Activated T-helper 1 cell treated with Interleukin-2 at 50 U/mL for 16 hours (primary cell): ENCODE data around the gene CAD.

Experiments
- DNase-seq: peaks from one replicate; pipeline ENCODE4 v3.0.0-alpha.2; 2020; ENCODE audit warnings: low read depth

CAD gene

DNA sequence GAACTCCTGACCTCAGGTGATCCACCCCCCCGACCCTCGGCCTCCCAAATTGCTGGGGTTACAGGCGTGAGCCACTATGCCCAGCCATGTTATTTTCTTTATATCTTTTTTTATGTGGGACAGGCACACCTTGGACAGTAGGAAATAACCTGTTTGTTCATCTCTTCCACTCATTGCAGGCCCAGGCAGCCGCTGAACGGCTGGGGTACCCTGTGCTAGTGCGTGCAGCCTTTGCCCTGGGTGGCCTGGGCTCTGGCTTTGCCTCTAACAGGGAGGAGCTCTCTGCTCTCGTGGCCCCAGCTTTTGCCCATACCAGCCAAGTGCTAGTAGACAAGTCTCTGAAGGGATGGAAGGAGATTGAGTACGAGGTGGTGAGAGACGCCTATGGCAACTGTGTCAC lies 8.4 kb downstream of the CAD start:
- DNase-seq = no peak

DNA sequence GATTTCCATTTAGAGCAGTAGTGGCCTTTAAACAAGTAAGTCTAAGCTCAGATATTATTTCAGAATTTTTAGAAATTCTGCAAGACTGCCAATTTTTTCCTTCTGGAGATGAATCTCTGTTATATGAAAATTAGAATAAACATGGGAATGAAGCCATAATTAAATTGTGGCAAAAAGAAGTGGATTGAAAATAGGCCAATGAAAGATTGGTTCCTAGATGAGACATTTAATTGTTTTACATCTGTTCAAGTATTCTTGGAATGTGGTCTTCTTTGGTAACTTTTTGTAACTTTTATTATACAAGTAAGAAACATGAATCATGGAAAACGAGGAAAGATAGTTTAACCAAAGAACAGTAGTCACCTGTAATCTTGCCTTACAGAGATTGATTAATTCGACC lies 10.3 kb downstream of the CAD start:
- DNase-seq = no peak

GRCh38 chr2:27231921-27232320 lies 14.8 kb downstream of the CAD start:
- DNase-seq = no peak

DNA sequence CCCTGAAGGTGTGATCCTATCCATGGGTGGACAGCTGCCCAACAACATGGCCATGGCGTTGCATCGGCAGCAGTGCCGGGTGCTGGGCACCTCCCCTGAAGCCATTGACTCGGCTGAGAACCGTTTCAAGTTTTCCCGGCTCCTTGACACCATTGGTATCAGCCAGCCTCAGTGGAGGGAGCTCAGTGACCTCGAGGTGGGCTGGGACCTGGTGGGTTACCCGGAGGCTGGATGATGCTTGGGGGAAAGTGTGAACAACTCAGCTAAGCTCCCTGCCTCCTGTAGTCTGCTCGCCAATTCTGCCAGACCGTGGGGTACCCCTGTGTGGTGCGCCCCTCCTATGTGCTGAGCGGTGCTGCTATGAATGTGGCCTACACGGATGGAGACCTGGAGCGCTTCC lies 16.2 kb downstream of the CAD start:
- no peak for DNase-seq

GRCh38 chr2:27236136-27236535 lies 19.0 kb downstream of the CAD start:
- no peak for DNase-seq

DNA sequence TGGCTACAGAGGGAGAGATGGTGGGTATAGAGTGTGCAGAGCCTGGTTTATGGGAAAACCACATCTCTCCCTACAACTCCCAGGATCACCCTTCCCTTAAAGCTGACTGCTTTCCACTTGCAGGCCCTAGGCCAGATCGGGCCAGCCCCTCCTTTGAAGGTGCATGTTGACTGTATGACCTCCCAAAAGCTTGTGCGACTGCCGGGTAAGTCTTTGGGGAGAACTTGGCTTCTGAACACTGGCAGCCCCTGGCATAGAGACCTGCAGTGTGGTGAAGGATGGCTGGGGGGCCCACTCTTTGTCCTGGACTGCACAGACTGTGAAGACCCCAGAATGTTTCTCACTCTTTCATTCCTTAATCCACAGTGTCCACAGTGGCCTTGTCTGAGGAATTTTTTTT lies 19.5 kb downstream of the CAD start:
- no peak for DNase-seq

GRCh38 chr2:27237341-27237945 lies 20.3 kb downstream of the CAD start:
- no peak for DNase-seq

GRCh38 chr2:27238976-27239375 lies 21.8 kb downstream of the CAD start:
- DNase-seq = no peak

- no peak for DNase-seq
These were observed 23.2 kb downstream of the CAD start for GRCh38 chr2:27240406-27240805.

DNA sequence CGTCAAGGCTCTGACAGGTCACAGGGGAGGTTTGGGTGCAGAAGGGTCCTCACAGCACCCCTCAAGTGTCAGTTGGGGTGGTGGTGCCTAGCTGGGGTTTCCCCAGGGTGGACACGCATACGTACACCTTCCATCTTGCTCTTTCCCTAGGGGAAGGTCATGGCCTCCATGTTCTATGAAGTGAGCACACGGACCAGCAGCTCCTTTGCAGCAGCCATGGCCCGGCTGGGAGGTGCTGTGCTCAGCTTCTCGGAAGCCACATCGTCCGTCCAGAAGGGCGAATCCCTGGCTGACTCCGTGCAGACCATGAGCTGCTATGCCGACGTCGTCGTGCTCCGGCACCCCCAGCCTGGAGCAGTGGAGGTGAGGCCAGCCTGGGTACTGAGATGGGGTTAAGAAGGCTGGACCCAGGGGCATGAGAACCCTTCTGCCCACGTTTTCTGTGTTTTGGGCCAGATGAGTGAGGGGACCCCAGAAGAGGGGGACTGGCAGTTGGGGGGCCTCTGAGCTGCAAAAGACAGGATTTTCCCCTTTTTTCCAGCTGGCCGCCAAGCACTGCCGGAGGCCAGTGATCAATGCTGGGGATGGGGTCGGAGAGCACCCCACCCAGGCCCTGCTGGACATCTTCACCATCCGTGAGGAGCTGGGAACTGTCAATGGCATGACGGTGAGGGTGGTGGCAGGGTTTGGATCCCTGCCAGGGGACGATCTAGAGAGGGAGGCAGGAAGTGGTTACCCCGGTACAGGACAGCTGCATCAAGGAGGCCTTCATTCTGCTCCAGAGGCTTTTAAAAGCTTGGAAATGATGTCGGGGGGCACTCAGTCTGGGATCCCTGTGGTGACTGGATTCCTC lies 24.8 kb downstream of the CAD start:
- no peak for DNase-seq

- no peak for DNase-seq
These were observed 25.4 kb downstream of the CAD start for GRCh38 chr2:27242614-27242951.

DNA sequence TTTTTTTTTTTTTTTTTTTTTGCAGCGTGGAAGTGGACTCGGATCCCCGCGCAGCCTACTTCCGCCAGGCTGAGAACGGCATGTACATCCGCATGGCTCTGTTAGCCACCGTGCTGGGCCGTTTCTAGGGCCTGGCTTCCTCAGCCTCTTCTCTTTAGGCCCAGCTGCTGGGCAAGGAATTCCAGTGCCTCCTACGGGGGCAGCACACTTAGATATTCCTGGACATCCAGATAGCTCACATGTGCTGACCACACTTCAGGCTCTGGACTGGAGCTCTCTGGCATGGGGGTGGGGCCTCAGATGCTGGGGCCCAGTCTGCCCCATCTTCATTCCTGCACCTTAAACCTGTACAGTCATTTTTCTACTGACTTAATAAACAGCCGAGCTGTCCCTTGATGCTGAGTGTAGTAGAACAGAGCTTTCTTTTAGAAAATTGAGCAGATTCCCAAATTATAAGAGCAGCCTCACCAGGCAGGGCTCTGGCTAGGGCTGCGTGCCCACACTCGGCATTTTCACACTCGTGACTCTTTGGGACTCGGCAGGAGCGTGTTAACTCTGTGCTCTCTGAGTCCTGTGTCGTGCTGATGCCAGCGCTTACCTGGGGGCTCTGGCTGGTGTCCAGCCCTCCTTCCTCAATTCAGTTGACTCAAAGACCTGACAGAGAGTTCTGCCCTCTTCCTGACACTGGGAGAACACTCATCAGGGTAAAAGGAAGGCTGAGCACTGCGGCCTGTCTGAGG lies 26.4 kb downstream of the CAD start:
- DNase-seq = no peak

- DNase-seq = no peak
These were observed 27.9 kb downstream of the CAD start for GRCh38 chr2:27245116-27245515.

- DNase-seq = no peak
These were observed 28.5 kb downstream of the CAD start for GRCh38 chr2:27245626-27246025.

DNA sequence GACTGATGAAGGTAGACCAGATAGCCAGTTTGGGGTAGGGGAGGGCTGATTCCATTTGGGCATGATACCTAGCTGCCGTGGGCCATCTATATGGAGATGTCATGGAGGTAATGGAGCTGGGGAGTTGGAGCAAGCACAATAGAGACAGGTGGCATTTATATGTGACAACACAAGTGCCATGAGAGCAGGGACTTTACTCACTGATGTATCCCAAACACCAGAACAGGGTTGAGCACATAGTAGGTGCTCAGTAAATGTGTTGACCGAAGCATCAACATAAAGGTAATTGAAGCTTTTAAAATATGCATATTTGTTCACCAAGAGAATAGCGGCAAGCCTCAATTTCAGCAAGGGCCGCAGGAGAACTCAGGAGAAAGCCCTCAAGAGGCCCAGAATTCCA lies 30.7 kb downstream of the CAD start:
- no peak for DNase-seq

GRCh38 chr2:27249159-27249890 lies 32.2 kb downstream of the CAD start:
- DNase-seq = no peak

DNA sequence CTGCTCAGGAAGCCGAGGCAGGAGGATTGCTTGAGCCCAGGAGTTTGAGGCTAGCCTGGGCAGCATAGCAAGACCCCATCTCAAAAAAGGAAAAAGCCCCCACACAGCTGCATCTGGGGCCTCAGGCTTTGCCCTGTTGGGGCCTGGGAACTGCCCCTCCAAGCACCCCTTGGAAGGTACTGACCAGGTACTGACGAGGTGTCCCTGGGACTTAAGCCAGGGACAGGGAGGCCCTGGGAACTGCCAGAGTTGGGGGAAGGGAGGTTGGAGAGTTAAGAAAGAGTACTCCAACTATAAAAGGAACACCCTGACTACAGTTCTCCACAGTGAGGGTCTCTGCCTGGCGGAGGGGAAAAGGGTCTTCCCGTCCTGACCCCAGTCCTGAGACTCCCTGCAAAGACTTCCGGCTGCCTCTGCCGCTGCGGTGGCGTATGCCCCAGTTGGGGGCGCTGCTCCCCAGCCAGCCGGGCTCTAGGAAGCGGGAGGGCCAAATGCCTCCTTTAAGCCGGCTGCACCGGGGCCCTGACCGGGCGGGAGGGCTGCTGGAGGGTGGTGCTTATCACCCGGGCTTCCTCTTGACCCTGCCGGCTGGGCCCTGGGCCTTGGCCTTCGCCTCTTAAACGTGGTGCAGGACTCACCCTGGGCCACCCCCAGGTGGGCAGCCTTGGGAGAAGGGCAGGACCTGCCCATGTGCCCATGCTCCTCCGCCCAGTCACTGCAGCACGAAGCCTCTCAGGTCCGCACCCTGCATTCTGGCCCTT lies 32.9 kb downstream of the CAD start:
- peak; percentile 22 for DNase-seq

DNA sequence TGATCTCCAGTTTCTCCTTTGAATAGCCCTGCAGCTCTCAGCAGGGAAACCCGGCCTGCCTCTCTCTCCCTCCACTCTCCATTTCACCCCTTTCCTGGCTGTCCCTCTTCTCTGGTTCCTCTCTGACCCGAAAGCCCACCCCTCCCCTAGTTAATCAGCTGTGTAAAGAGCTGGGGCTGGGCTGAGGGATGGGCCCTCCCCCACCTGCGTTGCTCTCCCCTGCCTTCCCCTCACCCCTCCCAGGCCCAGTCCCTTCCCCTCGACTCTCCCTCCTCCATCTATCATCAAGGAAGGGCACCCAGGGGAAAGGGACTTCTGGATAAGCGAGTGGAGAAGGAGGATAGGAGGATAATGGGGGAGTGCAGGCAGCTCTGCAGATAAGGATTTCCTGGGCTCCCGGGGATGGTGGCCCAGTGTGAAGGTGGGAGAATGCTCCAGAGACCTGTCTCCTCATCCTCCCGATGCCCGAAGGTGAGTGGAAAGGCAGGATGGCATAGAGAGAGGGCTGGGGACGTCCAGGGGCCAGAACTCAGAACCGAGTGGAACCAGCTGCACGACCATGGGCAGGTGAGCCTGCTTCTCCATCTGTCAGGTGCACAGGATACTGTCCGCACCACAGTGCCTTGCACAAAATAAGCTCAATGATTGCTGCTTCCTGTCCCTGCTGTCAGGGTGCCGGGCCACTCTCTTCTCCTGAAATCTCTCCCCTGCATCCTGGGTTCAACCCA lies 33.6 kb downstream of the CAD start:
- DNase-seq = no peak

DNA sequence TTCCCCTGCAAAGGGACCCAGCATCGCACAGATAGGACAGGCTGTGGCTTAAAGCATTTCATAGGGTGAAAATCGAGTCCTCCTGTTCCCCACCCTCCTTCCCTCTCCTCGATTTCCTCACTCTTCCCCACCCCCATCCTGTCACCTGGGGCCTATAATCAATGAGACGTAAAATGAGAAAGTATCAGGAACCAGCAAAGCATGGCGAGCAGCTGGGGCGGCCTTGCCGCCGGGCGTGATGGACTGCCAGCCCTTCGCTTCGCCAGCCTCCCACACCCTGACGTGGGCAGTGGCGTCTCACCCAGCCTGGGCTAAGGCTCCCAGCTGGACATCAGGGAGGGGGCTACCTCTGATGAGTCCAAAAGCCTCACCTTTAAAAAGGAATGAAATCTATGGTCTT lies 34.6 kb downstream of the CAD start:
- no peak for DNase-seq

GRCh38 chr2:27255187-27255586 lies 38.0 kb downstream of the CAD start:
- DNase-seq = no peak

- DNase-seq = no peak
These were observed 38.5 kb downstream of the CAD start for GRCh38 chr2:27255660-27256059.
